NCI-H1417 treated with DMSO at 0.1 percent for 48 hours (cell line): ENCODE measurements around the gene SMAP1.
"Not testable (repeated sequence)": the region's sequence is repeated elsewhere in the genome, so short reads cannot be mapped to it uniquely, and the experiment has no call there.

Source experiments
- DNase-seq: peaks from one replicate; lab custom pipeline; 2025; lab: John Stamatoyannopoulos, UW

The SMAP1 gene

DNA sequence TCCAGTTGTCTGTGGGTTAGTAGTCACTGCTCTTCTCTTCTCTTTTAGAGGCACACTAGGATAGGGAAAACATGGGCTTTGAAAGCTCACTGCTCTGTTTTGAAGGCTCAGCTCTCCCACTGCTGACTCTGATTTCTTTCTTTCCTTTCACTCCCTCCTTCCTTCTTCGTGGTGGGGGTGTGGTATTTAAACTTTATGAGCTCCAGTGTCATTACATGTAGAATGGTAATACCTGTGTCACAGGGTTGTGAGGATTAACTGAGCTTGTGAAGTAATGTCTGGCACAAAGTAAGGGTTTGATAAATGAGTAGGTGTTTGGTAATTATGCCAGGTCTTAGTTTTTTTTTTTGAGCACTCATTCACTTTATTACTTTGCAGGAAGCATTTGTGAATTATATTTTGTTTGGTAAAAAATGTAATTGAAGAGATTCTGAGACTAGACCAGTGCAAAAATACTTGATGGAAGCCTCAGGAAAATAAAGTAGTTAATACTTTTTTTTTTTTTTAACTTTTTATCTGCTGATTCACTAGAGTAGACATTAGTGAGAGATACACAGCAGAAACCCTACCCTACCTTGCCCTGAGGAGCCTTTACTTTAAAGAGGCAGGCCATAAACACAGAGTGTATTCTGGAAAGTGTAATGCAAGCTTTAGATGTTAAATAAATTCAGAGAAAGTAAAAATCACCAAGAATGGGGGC, 17.3 kb downstream of the SMAP1 start:
- no peak for DNase-seq

DNA sequence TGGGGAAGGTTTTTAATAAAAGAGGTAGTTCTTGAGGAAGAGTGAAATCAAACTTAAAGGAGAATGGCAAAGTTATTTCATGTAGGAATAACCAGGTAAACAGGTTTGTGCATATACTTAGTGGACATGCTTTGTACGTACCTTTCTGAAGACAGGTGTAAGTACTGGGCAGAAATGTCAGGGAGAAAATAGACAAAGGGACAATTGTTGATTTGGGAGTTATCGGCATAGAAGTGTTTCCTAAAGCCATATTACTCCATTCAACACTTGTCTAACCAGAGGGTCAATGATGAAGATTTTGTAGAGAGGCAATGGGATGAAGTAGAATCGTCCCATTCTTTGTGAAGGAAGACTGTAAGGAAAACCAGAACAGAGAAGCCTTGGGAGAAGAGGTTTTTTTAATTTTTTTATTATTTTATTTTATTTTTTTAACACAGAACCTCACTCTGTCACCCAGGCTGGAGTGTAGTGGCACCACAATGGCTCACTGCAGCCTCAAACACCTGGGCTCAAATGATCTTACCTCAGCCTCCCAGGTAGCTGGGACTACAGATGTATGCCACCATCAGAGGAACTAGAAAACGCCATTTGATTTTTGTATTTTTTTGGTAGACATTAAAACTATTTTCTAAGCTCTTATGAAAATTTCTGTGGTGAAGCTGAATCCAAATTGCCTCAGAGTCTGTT, 18.0 kb downstream of the SMAP1 start:
- DNase-seq = no peak

DNA sequence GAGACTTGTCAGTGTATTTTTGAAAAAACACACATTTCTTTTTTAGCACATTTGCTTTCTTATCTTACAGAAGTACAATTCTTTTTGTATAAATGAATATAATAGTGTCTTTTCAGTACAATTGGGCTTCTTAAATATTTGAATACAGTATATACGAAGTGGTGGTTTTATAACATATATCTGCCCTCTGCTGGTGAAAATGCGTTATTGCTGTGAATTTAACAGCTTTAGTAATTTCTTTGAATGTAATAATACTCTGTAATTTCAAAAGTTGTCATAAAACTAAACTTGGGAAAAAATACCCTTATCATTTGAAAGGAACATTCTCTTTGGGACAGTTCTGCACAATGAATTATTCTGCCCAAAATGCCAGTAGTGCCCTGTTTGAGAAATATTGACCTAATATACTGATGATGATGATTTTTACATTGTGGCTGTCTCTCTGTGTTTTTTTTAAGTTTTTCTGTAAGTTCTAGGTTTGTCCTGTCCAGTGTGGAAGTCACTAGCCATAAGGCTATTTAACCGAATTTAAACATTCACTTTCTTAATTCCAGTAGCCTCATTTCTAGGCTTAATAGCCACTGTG, 19.0 kb downstream of the SMAP1 start:
- no peak for DNase-seq

DNA sequence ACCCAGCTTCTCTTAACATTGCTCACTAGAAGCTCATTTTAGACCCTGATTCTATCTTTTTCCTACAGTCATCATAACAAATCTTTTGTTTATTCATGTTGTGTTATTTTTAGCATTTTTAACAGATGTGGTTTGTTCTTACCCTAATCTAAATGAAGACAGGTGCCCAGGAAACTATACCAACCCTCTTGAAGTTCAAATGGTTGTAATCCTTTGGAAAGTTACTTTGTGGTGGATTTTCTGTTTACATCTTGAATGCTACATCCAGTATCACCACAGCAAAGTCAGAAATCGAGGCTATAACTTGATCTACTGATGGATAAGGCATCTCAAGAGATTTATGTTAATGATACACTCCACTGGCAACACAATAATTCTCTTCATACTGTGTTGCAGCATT, 26.2 kb downstream of the SMAP1 start:
- DNase-seq = no peak

DNA sequence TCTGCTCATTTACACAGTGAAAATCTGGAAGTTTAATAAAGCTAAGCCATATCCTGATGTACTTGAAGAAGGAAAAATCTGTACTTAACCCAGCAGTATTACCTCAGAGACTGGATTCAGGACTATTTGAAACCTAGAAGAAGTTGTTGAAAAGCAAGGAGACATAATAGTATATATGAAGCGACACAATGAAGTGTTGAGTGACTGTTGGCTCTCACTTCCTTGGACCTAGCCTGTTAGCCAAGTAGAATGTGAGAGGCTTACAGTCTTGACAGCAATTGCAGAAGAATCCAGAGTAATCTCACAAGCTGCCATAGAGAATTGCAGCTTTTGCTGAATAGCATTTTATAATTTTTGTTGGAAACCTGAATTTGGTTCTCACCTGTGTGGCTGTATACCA, 26.7 kb downstream of the SMAP1 start:
- DNase-seq = no peak

DNA sequence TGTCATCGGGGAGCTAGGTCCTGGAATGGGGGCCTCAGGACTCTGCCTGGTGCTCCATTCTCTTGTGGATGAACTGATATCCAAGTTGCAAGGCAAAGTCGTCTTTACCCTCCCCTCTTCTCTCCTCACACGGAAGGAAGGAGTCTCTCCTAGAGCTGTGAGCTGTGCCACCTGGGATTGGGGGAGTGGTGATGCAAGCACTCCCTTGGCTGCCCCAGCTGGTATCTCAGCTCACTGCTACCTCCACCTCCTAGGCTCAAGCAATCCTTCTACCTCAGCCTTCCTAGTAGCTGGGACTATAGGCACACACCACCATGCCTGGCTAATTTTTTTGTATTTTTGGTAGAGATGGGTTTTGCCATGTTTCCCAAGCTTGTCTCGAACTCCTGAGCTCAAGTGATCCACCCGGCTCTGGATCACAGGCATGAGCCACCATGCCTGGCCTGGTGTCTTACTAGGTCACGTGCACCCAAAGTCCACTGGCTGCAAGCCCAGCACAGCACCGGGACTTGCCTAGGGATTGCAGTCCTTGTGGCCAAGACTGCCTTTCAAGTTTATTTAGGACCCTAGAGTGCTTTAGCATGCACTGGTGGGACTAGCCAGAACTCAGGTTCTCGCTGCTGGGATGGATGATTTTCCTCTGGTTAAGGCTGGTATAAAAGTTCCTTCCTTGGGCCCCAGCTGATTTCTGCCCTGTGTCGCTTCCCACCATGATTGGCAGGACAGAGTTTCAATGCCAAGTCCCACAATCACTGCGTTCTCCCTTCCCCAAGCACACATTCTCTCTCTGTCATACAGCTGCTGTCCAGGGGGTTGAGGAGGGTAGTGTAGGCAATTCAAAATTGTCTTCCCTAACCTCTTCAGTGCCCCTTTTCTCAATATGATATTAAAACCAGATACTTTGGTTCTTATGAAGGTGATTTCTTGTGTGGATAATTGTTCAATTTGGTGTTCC, 33.5 kb downstream of the SMAP1 start:
- DNase-seq = no peak

DNA sequence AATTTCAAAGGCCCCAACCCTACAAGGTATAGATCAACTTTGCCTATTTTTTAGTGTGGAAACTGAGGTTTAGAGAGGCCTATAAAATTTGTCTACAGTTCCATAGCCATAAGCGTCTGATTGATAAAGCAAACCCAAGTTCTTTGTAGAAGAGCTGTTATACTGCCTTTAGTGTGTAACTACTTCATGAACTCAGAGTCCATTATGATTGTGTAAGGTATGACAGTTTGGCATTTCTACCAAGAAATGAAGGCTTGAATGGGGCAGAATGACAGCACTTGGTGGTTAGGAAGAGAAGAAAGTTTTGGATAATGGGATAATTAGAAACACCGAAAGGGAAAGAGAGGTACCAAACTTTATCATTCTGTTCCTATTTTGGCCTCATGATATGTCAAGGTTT, 38.1 kb downstream of the SMAP1 start:
- no peak for DNase-seq

DNA sequence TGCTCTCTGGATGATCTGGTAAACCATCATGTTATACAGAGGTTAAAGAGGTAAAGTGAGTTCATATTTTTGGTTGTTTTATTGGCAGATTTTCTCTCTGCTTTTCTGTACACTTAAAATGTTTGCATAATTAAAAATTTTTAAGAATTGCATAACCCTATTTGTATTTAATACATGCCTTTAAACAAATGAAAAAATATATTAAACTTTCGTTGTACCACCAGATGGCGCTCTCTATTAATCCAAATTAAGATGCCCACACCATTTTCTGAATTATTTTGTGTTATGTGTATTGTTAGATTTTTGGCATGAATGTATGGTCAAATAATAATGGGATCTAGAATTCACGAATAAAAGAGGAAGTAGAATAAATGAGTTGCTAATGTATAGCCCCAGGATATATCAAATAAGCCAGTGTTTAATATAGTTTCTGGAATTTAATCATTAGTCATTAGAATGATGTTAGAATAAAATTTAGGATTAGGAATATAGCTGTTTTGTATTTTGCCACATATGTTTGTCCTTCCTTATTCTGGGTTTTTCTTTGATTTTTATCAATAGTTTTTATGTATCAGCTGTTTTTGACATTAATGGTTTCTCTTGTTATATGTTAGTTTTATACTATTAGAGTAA, 38.9 kb downstream of the SMAP1 start:
- no peak for DNase-seq

DNA sequence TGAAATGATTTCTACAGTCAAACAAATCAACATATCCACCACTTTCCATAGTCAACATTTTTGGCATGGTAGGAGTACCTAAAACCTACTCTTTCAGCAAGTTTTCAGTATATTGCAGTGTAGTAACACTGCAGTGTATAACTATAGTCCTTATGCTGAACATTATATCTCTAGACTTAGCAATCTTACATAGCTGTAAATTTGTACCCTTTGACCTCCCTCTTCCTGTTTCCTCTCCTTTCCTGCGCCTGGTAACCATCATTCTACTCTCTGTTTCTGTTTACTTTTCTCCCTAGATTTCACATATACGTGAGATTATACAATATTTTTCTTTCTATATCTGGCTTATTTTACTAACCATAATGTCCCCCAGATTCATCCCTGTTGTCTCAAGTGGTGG, 40.2 kb downstream of the SMAP1 start:
- no peak for DNase-seq

DNA sequence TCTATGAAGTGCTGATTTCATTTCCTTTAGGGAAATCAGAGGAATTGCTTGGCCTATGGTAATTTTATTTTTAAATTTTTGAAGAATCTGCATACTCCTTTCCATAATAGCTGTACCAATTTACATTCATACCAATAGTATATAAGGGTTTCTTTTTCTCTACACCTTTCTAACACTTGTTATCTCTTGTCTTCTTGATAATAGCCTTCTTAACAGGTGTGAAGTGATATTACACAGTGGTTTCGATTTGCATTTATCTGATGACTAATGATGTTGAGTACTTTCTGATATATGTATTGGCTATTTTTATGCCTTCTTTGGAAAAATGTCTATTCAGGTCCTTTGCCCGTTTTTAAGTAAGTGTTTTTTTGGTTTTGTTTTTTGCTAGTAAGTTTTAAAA, 40.8 kb downstream of the SMAP1 start:
- DNase-seq = no peak

DNA sequence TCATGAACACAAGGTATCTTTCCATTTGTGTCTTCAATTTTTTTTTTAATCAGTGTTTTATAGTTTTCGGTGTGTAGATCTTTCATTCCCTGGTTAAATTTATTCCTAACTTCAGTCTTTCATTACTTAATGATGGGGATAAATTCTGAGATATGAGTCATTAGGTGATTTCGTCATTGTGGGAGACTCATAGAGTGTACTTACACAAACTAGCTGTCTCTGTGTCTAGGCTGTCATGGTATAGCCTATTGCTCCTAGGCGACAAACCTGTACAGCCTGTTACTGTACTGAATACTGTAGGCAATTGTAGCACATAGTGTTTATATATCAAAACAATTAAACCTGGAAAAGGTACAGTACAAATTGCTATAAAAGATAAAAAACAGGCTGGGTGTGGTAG, 42.1 kb downstream of the SMAP1 start:
- DNase-seq = no peak

DNA sequence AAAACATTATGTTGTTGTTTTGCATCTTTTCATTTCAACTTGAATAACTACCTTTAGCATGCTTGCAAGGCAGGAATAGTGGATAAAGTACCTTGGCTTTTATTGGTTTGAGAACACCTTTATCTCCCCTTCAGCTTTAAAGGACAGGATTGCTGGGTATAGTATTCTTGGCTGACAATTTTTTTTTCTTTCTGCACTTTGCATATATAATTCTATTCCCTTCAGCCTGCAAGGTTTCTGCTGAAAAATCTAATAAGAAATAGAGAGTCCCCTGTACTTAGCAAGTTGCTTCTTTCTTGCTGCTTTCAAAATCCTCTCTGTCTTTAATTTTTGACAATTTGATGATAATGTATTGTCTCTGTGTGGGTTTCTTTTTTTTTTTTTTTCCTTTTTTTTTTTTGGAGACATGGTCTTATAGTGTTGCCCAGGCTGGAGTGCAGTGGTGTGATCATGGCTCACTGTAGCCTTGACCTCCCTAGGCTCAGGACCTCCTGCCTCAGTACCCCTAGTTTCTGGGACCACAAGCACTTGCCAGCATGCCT, 47.1 kb downstream of the SMAP1 start:
- DNase-seq = no peak

DNA sequence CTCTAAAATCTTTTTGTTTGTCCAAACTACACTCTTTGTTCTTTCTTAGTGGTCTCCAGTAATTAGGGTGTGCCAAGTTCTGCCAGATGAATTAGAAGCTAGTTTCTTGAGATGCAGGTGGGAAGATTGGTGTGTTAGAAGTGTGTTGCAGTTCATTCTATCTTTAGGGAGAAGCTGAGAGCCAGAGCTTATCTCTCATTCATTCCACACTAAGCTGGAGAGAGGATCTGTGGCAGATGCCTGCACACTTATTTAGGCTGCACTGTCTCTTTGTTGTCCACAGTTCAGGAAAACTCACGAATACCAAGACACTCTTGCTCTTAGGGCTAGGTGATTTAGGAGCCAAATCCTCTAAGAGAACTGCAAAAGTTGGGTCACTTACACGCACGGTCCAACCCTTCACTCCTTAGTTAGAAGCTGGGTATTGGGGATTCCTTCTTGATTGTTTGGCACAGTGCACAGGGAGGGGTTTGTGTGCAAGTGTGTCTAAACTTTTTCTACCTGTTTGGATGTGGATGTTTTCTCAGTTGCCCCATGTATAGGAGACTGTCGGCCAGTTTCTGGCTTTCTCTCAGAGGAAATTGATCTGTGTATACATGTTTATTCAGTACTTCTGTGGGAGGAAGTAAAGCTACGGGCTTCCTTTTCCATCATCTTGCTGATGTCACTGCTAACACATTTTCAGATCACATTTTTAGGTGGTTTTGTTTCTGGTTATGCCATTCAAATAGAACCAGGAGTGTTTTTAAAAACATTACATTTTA, 49.5 kb downstream of the SMAP1 start:
- no peak for DNase-seq

DNA sequence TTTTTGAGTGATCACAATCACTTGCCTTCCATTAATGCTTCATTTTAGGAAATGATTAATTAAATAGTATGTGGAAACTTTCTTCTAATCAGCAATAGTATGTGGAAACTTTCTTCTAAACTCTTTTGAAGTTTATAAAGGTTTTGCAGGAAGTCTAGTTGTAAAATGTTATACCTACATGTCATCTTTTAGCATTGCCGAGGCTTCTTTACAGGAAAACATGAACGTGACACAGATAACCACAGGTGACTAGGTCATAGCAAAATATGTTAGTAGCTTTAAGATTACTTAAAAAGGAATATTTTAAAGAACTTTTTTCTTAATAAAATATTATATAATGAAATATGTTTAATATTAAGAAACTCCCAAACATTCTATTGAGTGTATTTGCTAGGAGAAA, 56.8 kb downstream of the SMAP1 start:
- DNase-seq = no peak

DNA sequence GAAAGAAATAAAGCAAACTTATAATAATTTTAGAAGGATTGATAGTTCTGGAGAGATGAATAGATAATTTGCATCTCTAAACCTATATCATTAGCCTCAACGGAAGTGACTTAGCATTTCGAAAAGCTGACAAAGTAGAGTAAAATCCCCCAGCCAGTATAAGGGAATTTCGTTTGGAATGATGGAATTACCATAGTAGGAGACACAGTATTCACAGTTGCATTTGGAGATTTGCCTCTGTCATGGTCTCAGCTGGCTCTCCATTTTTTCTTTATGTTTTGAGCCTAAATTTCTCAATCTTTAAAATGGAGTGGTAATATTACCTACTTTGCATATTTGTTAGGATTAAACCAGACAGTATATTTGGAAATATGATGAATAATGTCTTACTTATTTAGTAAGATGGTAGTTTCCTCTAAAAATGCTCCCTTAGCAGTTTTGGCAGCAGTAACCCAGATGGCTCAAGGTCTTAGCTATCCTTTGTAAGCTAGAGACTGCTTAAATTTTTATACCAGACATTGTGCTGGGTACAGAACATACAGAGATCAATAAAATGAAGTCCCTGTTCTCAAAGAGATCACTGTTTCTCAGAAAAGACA, 58.2 kb downstream of the SMAP1 start:
- DNase-seq = no peak

DNA sequence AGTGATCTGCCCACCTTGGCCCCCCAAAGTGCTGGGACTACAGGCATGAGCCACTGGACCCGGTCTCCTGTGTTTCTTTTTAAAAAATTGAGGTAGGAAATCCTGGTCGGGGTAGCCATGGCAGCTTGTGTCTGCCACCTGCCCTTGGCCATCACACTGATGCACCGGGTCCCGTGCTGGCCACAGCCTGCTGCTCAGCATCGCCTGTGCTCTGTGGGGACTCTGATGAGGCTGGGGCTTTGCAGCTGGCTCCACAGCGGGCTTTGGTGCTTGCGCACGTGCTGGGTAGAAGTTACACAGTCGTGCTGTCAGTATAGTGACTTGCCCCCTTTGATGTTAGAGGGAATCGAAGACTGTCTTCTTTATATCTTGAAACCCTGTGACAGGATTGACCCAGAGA, 66.7 kb downstream of the SMAP1 start:
- DNase-seq = no peak

DNA sequence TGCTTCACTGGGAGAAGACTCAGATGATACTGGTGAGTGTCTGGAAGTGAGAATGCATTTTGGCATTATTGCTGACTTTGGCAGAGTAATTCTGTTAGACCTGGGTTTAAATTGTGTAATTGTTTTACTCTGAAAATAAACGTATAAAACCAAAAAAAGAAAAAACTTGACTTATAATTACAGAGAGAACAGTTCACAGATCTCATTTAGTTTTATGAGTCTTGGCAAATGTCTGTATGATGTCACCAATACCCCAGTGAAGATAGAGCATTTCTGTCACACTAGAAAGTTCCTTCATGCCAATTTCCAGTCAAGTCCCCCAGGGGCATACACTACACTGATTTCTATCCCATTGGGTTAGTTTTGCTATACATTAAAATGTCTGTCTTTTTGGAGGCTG, 67.3 kb downstream of the SMAP1 start:
- DNase-seq = no peak

DNA sequence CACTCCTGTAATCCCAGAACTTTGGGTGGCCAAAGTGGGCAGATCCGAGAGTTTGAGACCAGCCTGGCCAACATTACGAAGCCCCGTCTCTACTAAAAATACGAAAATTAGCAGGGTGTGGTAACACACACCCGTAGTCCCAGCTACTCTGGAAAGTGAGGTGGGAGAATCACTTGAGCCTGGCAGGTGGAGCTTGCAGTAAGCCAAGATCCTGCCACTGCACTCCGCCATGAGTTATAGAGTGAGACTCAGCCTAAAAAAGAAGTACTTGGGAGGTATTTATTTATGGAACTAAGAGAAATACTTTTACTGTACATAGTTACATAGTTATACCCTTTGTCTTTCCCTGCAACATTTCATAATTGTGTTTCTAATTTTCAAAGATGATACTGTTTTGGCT, 67.8 kb downstream of the SMAP1 start:
- DNase-seq = no peak

DNA sequence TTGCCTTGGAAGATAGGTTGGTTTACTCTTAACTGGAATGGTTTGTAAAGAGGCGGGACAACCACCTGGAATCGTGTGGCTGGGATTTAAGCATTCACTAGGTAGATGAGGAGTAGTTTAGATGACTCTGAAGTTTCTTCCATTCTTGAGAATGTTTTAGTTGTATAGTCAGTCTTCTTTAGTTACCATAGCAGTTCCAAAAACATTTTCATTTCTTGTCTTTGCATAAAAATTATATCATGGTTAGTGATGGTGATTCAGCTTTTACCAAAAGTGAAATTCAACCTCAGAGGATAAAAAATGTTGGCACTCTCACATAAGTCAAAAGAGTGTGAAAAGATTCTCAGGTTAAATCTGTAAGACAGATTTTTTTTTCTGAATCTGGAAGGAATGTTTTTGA, 70.3 kb downstream of the SMAP1 start:
- DNase-seq = no peak

DNA sequence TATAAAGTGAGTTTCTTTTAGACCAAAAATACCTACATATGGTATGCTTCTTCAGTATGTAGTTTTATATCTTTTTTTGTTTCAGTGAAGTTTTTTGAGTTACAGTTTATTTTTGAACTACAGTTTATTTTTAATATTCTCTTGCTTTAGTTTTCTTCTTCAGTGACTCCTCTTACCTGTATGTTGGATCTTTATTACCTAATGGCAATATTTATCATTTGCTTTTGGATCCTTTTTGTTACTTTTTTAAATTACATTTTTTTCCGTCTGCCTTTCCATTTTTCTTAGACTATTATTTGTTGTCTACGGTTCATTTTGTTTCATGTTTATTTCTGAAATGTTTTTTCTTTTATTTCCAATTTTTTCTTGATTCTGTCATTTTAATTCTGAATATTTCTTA, 71.9 kb downstream of the SMAP1 start:
- DNase-seq = no peak

DNA sequence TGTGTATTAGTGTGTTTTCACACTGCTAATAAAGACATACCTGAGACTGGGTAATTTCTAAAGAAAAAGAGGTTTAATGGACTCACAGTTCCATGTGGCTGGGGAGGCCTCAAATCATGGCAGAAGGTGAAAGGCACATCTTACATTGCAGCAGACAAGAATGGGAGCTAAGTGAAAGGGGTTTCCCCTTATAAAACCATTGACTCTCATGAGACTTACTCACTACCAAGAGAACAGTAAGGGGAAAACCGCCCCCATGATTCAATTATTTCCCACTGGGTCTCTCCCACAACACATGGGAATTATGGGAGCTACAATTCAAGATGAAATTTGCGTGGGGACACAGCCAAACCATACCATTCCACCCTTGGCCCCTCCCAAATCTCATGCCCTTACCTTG, 73.1 kb downstream of the SMAP1 start:
- DNase-seq = not testable (repeated sequence)
